HCT116 (cell line): ENCODE data around the gene SLC12A8.

Source experiments
- ATF3 ChIP-seq: IDR thresholded peaks from 2 replicates; pipeline ENCODE4 v1.6.1; 2012
- CEBPB ChIP-seq: IDR thresholded peaks from 2 replicates; pipeline ENCODE4 v1.6.1; 2012; ENCODE audit warnings: low read depth
- CTCF ChIP-seq, 3 experiments: fragments of 200-600 bp in 1 of 3; sonication (generic) in 1 of 3; IDR thresholded peaks in 2 of 3; conservative IDR thresholded peaks in 1 of 3; 2 replicates each; pipeline ENCODE4 v1.5.1; 2012 to 2017; ENCODE audit warnings: low read depth in 2 of 3, low read length in 2 of 3, antibody characterized with exemption in 1 of 3, borderline replicate concordance in 1 of 3, control low read depth in 1 of 3, mild to moderate bottlenecking in 1 of 3, mixed read lengths in 1 of 3, mixed run types in 1 of 3, moderate library complexity in 1 of 3; ENCODE audit not compliant: insufficient read depth in 1 of 3
- EZH2 ChIP-seq: fragments of 200-600 bp; sonication (generic); IDR thresholded peaks from 2 replicates; pipeline ENCODE4 v1.6.1; 2017; ENCODE audit warnings: antibody characterized with exemption, mixed run types
- EZH2phosphoT487 ChIP-seq: fragments of 200-600 bp; IDR thresholded peaks from 2 replicates; pipeline ENCODE4 v1.6.1; 2018; ENCODE audit warnings: antibody characterized with exemption, borderline replicate concordance
- POLR2A ChIP-seq: IDR thresholded peaks from 2 replicates; pipeline ENCODE4 v1.7.0; 2011; ENCODE audit warnings: borderline replicate concordance; ENCODE audit not compliant: insufficient read depth, insufficient read length; ENCODE audit errors: extremely low read depth
- POLR2AphosphoS5 ChIP-seq: IDR thresholded peaks from 2 replicates; pipeline ENCODE4 v1.6.1; 2011; ENCODE audit warnings: mild to moderate bottlenecking, low read depth, low read length, moderate library complexity
- RAD21 ChIP-seq: IDR thresholded peaks from 2 replicates; pipeline ENCODE4 v1.6.1; 2012; ENCODE audit warnings: low read depth, mild to moderate bottlenecking
- REST ChIP-seq: IDR thresholded peaks from 2 replicates; pipeline ENCODE4 v1.6.1; 2012; ENCODE audit warnings: low read depth
- SP1 ChIP-seq: IDR thresholded peaks from 2 replicates; pipeline ENCODE4 v1.6.1; 2012; ENCODE audit warnings: low read depth
- SRF ChIP-seq: IDR thresholded peaks from 2 replicates; pipeline ENCODE4 v1.6.1; 2012; ENCODE audit warnings: low read depth
- TCF7L2 ChIP-seq: IDR thresholded peaks from 2 replicates; pipeline ENCODE4 v1.7.0; 2011; ENCODE audit warnings: borderline replicate concordance, inconsistent platforms; ENCODE audit not compliant: insufficient read depth, insufficient read length; ENCODE audit errors: extremely low read depth
- YY1 ChIP-seq: IDR thresholded peaks from 2 replicates; pipeline ENCODE4 v1.6.1; 2011; ENCODE audit warnings: low read length, low read depth, moderate library complexity, mild to moderate bottlenecking; ENCODE audit not compliant: insufficient replicate concordance; ENCODE audit errors: extremely low read depth
- ZFX ChIP-seq: fragments of 450-650 bp; IDR thresholded peaks from 2 replicates; pipeline ENCODE4 v1.6.1; 2017

- no peak for TF ChIP-seq CTCF (IDR thresholded peaks at IDR 0.05 in 2 of 3, conservative IDR thresholded peaks at IDR 0.05 in 1 of 3; ENCODE audit: borderline replicate concordance in 1 of 3, insufficient read depth in 1 of 3, low read depth in 2 of 3, low read length in 2 of 3)
- TF ChIP-seq REST: no peak
- no peak for TF ChIP-seq POLR2AphosphoS5
- no peak for TF ChIP-seq ZFX
- TF ChIP-seq POLR2A: no peak
- no peak for TF ChIP-seq EZH2phosphoT487
- TF ChIP-seq SP1: no peak
- TF ChIP-seq YY1: no peak
- TF ChIP-seq EZH2: no peak
- no peak for TF ChIP-seq RAD21
- no peak for TF ChIP-seq ATF3
- no peak for TF ChIP-seq TCF7L2
- TF ChIP-seq CEBPB: no peak
- TF ChIP-seq SRF: no peak
Measured at GRCh38 chr3:125179143-125179883, 33.2 kb downstream of the SLC12A8 start.
